ENCODE data around the gene SNX5. TPM values are rescaled to one million over a fixed set of nuclear protein-coding genes. Genes with fewer than 3 reads are reported as not detected.
A peak's percentile ranks its signal among the peaks of the same experiment; 100 is the strongest.

Gene SNX5
- total and polyA plus RNA-seq, 2 of the 13 experiments (the other 11 are each of a cell fraction or from before 2014, with no cell fraction given): 664 to 1,040 TPM

DNA sequence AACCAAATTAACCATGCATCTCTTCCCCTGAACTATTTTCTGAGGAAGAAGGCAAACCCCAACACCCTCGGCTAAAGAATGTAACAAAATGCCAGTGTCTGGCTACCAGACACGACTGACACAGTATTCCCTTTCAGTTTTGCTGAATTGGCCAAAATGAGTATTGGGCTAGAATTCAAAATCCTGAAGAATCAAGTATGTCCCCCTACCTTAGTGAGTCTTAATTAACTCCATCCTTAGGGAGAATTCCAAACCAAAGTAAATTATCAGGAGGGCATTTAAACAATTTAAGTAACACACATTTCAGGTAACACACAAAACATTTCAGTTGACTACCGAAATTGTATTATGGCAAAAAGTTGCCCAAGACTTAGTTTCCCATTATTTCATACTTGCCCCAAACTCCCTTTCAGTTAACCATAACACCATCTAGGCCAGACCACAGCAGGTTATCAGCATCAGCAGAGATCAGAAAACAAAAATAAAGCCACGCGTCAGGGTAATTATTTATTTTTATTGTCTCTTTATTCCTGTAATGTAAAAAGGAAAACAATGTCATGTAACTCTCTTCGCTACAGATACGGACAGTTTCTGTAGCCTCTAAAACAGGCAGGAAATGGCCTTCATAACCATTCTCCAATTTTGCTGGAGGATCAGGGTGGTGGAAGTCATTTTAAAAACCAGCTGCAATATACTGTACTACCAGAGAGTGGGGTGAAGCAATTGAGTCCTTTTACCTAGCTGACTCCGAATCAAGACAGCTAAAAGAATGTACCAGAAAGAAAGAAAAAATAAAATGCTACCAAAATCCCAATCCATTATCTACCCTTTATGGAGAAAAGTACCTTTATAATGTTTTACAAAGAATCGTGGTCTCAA, 1.9 kb downstream of the SNX5 start (continued):
- TF ChIP-seq, protein P1, sequence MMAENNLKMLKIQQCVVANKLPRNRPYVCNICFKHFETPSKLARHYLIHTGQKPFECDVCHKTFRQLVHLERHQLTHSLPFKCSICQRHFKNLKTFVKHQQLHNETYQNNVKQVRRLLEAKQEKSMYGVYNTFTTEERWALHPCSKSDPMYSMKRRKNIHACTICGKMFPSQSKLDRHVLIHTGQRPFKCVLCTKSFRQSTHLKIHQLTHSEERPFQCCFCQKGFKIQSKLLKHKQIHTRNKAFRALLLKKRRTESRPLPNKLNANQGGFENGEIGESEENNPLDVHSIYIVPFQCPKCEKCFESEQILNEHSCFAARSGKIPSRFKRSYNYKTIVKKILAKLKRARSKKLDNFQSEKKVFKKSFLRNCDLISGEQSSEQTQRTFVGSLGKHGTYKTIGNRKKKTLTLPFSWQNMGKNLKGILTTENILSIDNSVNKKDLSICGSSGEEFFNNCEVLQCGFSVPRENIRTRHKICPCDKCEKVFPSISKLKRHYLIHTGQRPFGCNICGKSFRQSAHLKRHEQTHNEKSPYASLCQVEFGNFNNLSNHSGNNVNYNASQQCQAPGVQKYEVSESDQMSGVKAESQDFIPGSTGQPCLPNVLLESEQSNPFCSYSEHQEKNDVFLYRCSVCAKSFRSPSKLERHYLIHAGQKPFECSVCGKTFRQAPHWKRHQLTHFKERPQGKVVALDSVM (CRISPR knock-in tag; IDR thresholded peaks at IDR 0.05): no peak
- TF ChIP-seq ZFP36 (IDR thresholded peaks at IDR 0.05; ENCODE audit: borderline replicate concordance, low read depth, low read length, partially characterized antibody) (no peak), ZNF235 (CRISPR knock-in tag; IDR thresholded peaks at IDR 0.05; ENCODE audit: borderline replicate concordance) (no peak), GTF2F1 (IDR thresholded peaks at IDR 0.05; ENCODE audit: low read length) (no peak), SP1 (IDR thresholded peaks at IDR 0.05) (no peak), SP1 (CRISPR knock-in tag; IDR thresholded peaks at IDR 0.05) (no peak), ZNF672 (CRISPR knock-in tag; IDR thresholded peaks at IDR 0.05) (no peak), DNMT3B (CRISPR knock-in tag; conservative IDR thresholded peaks at IDR 0.05) (0 out of 2 replicates have a peak, but pooled peaks have one; percentile 16), HNRNPK (IDR thresholded peaks at IDR 0.05; ENCODE audit: low read depth, low read length, poor library complexity, severe bottlenecking) (no peak), FOXO1 (CRISPR knock-in tag; IDR thresholded peaks at IDR 0.05) (no peak)
- TF ChIP-seq, protein P2, sequence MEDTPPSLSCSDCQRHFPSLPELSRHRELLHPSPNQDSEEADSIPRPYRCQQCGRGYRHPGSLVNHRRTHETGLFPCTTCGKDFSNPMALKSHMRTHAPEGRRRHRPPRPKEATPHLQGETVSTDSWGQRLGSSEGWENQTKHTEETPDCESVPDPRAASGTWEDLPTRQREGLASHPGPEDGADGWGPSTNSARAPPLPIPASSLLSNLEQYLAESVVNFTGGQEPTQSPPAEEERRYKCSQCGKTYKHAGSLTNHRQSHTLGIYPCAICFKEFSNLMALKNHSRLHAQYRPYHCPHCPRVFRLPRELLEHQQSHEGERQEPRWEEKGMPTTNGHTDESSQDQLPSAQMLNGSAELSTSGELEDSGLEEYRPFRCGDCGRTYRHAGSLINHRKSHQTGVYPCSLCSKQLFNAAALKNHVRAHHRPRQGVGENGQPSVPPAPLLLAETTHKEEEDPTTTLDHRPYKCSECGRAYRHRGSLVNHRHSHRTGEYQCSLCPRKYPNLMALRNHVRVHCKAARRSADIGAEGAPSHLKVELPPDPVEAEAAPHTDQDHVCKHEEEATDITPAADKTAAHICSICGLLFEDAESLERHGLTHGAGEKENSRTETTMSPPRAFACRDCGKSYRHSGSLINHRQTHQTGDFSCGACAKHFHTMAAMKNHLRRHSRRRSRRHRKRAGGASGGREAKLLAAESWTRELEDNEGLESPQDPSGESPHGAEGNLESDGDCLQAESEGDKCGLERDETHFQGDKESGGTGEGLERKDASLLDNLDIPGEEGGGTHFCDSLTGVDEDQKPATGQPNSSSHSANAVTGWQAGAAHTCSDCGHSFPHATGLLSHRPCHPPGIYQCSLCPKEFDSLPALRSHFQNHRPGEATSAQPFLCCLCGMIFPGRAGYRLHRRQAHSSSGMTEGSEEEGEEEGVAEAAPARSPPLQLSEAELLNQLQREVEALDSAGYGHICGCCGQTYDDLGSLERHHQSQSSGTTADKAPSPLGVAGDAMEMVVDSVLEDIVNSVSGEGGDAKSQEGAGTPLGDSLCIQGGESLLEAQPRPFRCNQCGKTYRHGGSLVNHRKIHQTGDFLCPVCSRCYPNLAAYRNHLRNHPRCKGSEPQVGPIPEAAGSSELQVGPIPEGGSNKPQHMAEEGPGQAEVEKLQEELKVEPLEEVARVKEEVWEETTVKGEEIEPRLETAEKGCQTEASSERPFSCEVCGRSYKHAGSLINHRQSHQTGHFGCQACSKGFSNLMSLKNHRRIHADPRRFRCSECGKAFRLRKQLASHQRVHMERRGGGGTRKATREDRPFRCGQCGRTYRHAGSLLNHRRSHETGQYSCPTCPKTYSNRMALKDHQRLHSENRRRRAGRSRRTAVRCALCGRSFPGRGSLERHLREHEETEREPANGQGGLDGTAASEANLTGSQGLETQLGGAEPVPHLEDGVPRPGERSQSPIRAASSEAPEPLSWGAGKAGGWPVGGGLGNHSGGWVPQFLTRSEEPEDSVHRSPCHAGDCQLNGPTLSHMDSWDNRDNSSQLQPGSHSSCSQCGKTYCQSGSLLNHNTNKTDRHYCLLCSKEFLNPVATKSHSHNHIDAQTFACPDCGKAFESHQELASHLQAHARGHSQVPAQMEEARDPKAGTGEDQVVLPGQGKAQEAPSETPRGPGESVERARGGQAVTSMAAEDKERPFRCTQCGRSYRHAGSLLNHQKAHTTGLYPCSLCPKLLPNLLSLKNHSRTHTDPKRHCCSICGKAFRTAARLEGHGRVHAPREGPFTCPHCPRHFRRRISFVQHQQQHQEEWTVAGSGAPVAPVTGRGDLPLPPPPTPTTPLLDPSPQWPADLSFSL (CRISPR knock-in tag; IDR thresholded peaks at IDR 0.05): no peak
- TF ChIP-seq, protein P3, sequence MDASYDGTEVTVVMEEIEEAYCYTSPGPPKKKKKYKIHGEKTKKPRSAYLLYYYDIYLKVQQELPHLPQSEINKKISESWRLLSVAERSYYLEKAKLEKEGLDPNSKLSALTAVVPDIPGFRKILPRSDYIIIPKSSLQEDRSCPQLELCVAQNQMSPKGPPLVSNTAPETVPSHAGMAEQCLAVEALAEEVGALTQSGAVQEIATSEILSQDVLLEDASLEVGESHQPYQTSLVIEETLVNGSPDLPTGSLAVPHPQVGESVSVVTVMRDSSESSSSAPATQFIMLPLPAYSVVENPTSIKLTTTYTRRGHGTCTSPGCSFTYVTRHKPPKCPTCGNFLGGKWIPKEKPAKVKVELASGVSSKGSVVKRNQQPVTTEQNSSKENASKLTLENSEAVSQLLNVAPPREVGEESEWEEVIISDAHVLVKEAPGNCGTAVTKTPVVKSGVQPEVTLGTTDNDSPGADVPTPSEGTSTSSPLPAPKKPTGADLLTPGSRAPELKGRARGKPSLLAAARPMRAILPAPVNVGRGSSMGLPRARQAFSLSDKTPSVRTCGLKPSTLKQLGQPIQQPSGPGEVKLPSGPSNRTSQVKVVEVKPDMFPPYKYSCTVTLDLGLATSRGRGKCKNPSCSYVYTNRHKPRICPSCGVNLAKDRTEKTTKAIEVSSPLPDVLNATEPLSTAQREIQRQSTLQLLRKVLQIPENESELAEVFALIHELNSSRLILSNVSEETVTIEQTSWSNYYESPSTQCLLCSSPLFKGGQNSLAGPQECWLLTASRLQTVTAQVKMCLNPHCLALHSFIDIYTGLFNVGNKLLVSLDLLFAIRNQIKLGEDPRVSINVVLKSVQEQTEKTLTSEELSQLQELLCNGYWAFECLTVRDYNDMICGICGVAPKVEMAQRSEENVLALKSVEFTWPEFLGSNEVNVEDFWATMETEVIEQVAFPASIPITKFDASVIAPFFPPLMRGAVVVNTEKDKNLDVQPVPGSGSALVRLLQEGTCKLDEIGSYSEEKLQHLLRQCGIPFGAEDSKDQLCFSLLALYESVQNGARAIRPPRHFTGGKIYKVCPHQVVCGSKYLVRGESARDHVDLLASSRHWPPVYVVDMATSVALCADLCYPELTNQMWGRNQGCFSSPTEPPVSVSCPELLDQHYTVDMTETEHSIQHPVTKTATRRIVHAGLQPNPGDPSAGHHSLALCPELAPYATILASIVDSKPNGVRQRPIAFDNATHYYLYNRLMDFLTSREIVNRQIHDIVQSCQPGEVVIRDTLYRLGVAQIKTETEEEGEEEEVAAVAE (CRISPR knock-in tag; IDR thresholded peaks at IDR 0.05; ENCODE audit: borderline replicate concordance): no peak
- TF ChIP-seq, protein P4, sequence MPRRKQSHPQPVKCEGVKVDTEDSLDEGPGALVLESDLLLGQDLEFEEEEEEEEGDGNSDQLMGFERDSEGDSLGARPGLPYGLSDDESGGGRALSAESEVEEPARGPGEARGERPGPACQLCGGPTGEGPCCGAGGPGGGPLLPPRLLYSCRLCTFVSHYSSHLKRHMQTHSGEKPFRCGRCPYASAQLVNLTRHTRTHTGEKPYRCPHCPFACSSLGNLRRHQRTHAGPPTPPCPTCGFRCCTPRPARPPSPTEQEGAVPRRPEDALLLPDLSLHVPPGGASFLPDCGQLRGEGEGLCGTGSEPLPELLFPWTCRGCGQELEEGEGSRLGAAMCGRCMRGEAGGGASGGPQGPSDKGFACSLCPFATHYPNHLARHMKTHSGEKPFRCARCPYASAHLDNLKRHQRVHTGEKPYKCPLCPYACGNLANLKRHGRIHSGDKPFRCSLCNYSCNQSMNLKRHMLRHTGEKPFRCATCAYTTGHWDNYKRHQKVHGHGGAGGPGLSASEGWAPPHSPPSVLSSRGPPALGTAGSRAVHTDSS (CRISPR knock-in tag; conservative IDR thresholded peaks at IDR 0.05): no peak
